HPDE6-E6E7 (cell line): ENCODE results near the gene MAN1A1.

Source experiments
- DNase-seq: peaks from one replicate; pipeline ENCODE4 v3.0.0; 2011; ENCODE audit warnings: missing footprints; ENCODE audit errors: extremely low spot score

MAN1A1 gene

GRCh38 chr6:119346450-119346849, 3.1 kb downstream of the MAN1A1 start:
- no peak for DNase-seq

GRCh38 chr6:119345114-119345513, 4.4 kb downstream of the MAN1A1 start:
- DNase-seq: no peak

DNA sequence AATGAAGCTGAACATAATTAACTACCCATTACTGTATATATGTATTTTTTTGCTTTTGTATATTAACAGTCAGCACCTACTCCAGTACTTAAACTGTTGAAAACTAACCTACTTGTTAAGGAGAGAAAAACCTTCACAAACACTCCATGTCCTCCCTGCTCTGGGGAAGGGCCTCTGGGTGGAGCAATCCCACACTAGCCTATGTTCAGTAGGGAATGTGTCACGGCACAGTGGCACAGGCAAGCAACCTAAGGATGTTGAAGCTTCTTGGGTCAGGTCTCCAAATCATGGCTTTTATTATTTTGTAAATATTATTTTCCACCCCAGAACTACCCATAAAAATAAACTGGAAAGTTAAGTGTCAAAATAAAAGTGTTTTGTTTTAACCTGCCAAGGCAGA, 5.3 kb downstream of the MAN1A1 start:
- DNase-seq: no peak

DNA sequence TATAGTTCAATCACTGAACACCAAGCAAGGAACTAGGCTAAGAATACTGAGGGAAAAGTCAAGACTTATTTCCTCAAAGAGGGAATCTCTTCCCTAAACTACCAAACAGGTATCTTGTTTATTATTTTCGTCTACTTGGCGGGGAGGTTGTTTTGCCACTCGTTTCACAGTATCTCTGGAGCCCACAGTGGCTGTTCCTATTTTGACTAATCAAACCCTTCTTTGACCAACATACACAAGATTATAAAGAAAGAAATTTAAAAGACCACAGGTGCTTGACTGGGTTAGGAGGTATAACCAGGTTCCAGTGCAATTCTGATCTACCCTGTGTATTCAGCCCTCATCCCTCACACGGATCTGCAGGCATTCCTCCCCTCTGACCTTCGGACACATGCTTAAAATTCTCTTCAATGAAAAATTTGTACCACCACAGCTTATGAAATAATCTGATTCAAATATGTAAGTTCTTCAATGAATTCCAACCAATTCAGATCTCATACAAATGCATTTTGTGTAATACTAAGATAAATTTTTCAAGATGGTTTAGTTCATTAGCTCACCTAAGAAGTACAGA, 5.9 kb downstream of the MAN1A1 start:
- DNase-seq: no peak

GRCh38 chr6:119343167-119343566, 6.4 kb downstream of the MAN1A1 start:
- DNase-seq: no peak

- no peak for DNase-seq
Observed at GRCh38 chr6:119342430-119342829, 7.1 kb downstream of the MAN1A1 start.

- no peak for DNase-seq
Observed at GRCh38 chr6:119340796-119341487, 8.6 kb downstream of the MAN1A1 start.

DNA sequence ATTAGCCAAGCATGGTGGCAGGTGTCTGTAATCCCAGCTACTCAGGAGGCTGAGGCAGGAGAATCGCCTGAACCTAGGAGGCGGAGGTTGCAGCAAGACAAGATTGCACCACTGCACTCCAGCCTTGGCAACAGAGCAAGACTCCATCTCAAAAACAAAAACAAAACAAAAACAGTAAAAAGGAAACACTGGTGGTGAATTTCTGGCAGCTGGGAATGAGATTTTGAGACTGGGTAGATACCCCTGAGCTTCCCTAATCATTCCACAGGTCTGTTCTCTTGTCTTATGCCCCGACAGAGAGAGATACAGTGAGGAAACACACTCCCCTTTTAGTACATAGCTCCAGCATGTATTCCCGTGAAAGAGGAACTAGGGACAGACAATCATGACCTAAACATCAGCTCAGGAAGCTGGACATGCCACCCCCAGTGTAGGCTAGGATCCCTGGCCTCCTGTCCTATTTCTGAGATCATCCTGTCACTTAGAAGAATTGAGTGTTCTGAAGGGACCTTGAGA, 9.6 kb downstream of the MAN1A1 start:
- DNase-seq: no peak

DNA sequence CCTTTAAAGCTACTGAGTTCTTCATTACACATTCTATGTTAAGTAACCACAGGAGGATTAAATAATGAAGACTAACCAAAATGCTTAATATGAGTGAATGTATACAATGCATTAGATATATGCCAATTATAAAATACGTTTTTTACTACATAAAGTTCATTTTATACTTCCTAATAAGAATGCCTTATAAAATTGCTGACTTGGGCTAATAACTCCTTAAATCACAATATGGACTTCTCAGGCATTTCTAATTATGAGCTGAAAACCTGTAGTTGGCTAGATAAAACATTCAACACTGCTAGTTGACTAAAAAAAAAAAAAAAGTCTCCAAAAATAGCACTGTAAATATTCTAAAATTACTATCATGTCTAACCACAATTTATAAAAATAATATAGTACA, 11.8 kb downstream of the MAN1A1 start:
- no peak for DNase-seq

DNA sequence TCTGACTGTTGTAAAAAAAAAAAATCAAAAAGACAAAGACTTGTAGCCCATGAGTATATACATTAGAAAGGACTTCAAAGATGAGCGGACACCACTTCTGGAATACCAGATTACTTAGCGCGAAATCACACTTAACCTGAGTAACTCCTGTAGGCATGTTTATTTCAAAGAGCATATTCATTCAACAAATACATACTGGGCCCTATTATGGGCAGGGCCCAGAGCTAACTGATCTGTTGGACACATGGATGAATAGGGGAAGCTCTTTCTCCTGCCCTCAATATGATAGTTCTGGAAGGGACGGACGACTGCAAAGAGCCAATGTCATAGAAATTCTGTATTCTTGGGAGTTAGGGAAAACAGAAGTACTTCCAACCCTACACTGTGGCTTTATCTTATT, 12.3 kb downstream of the MAN1A1 start:
- DNase-seq: no peak

- no peak for DNase-seq
Observed at GRCh38 chr6:119334535-119335264, 14.9 kb downstream of the MAN1A1 start.

DNA sequence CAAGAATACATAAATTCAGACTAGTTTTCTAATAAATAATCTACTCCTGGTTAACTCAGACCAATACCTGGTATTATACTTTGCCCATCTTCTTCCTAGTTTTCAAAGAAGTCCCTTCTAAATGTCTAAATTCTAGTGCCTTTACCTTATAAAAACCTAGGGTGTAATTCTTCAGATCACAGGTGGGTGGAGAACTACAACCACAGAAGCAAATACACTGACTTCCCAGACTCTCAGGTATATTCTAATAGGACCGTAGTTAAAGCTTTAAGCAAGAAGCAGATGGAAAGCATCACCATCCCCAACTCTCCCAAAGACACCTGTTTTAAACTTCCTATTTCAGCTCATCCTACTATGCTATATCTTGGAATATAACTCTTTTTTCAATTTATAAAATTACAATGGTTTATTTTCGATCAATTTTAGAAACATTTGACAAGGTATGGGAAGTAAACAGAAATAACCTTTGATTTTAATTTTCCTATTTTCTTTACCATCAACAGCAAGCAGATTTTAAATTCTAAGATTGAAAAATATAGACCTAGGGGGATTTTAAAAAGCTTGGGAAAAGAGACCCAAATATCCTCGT, 15.8 kb downstream of the MAN1A1 start:
- DNase-seq: peak; percentile 32

DNA sequence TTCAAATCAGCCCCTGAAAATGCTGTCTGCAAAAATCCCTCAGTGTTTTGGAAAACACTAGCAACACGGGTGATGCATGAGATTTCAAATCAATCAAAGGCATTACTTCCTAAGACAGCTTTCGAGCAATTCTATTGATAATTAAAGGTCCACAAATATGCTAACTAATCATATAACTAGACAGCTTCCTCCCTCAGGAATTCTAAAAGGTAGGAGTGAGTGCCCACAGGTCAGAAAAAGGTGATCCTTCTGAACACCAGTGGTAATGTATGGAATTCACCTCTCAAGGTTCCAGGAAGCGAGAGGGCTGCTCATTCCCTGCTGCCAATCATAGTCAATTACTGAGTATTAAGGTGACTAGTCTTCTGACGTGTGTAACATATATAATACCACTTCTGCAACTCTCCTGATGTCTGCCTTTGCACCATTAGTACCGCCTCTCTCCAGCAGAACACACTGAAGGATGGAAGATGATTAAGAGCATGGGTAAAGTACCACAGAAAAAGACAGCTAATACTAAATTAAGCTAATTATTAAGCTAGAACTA, 16.4 kb downstream of the MAN1A1 start:
- no peak for DNase-seq

GRCh38 chr6:119331663-119332286, 17.8 kb downstream of the MAN1A1 start:
- DNase-seq: no peak

- DNase-seq: no peak
Observed at GRCh38 chr6:119330520-119331113, 18.9 kb downstream of the MAN1A1 start.

GRCh38 chr6:119329794-119330180, 19.8 kb downstream of the MAN1A1 start:
- DNase-seq: no peak

DNA sequence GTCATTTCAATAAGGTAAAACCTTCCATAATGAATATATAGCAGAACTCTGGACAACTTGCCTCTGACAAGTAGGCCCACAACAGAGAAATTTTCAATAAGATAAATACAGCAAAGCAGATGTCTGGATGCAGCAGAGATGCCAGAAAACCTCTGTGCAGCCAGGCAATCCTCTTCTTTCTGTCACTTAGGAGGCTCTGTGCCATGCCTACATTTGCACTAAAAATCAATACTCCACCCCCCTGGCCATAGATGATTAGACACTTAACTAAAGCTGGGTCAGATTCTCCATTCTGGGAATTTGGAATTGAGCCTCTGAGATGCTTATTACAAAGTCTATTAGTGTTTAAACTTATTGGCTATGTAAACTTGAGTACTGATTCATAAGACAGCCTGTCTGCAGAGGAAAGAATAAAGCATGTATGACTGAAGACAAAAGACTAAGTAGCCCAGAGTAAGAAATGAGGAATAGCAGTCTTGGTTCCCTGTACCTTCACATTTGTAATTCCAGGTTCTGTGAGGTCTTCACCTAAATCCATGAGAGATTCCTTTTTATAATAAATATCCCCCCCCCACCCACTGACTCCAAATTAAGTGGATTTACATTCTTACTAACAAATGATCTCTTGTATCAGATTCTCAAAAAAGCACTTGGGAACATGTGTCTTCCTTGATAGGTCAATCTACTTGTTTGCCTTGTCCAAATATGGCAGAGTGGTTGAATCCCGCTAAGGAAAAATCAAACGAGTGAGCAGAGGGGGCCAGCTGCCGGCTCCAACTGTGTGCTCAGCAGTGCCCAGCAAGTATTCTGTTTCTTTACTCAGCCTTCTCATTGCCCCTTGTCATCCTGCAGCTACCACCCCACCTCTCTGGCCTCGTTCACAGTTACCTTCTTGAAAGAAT, 20.4 kb downstream of the MAN1A1 start:
- no peak for DNase-seq

GRCh38 chr6:119328254-119328653, 21.3 kb downstream of the MAN1A1 start:
- no peak for DNase-seq

DNA sequence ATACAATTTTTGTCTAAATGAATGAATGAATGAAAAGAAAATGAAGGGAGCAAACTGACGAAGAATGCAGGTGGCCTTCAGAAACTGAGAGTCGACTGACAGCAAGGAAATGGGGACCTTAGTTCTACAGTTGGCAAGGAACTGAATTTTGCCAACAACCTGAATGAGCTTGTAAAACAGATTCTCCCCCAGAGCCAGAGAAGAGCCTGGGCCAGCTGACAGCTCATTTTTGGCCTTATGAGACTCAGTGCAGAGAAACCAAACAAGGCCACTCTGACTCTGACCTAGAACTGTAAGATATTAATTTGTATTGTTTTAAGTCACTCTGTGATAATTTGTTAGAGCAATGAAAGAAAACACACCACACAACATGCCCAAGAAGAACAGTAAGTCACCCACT, 21.8 kb downstream of the MAN1A1 start:
- DNase-seq: no peak

- no peak for DNase-seq
Observed at GRCh38 chr6:119326291-119327005, 23.1 kb downstream of the MAN1A1 start.
